IMR-90 (cell line): Measurements from ENCODE around the gene ERH. TPM values are rescaled to one million over a fixed set of nuclear protein-coding genes. Genes with fewer than 3 reads are reported as not detected.

Experiments
- ATAC-seq: fragments of 200-7000 bp; cut with Tn5 transposase; 2 replicates; pipeline ENCODE4 v1.9.1; 2020; ENCODE audit warnings: low read depth, mild to moderate bottlenecking, moderate library complexity
- BruUV-seq: library from RNA; stranded (reverse); fragments of 400-500 nt; replicated peaks from 2 replicates; lab custom pipeline; 2021; lab: Mats Ljungman, UMichigan
- CTCF ChIA-PET: fragments of 300-600 bp; formaldehyde crosslinking; extraction: SDS; loops from one replicate; lab custom pipeline; 2021; ENCODE audit warnings: antibody characterized with exemption; lab: Yijun Ruan, JAX
- POLR2A ChIA-PET: fragments of 300-600 bp; sonication (Branson Sonifier 250); formaldehyde crosslinking; loops from one replicate; lab custom pipeline; 2022; ENCODE audit warnings: antibody characterized with exemption; ENCODE audit not compliant: unreplicated experiment; lab: Charles Lee
- DNase-seq: peaks from one replicate; pipeline ENCODE4 v3.0.0; 2013
- H2AFZ ChIP-seq: replicated peaks from 2 replicates; pipeline ENCODE3; 2013; ENCODE audit warnings: low read length, mild to moderate bottlenecking; ENCODE audit not compliant: poor library complexity
- H2AK5ac ChIP-seq: 2 replicates; pipeline ENCODE4 v1.6.1; 2013; ENCODE audit warnings: low read depth, low read length, inconsistent platforms
- H2AK9ac ChIP-seq: replicated peaks from 2 replicates; pipeline ENCODE3; 2013; ENCODE audit warnings: mild to moderate bottlenecking, low read depth, low read length, moderate library complexity; ENCODE audit not compliant: poor library complexity
- H2BK120ac ChIP-seq: 2 replicates; pipeline ENCODE4 v1.6.1; 2013; ENCODE audit warnings: low read depth, low read length, inconsistent platforms
- H2BK15ac ChIP-seq: 3 replicates; pipeline ENCODE4 v1.6.1; 2013; ENCODE audit warnings: low read depth, low read length, inconsistent platforms
- H2BK20ac ChIP-seq: 2 replicates; pipeline ENCODE4 v1.6.1; 2013; ENCODE audit warnings: low read depth, mild to moderate bottlenecking, inconsistent platforms, low read length, moderate library complexity
- H2BK5ac ChIP-seq: 2 replicates; pipeline ENCODE4 v1.6.1; 2013; ENCODE audit warnings: mild to moderate bottlenecking, low read depth, low read length, inconsistent platforms; ENCODE audit not compliant: poor library complexity, severe bottlenecking
- H3K14ac ChIP-seq: replicated peaks from 2 replicates; pipeline ENCODE4 v1.6.1; 2013; ENCODE audit warnings: low read depth, low read length, inconsistent platforms
- H3K18ac ChIP-seq: 2 replicates; pipeline ENCODE4 v1.6.1; 2013; ENCODE audit warnings: low read depth, low read length, control low read depth
- H3K23ac ChIP-seq: 2 replicates; pipeline ENCODE4 v1.6.1; 2013; ENCODE audit warnings: low read depth, low read length, inconsistent platforms
- H3K27ac ChIP-seq: 2 replicates; pipeline ENCODE4 v1.5.1; 2013; ENCODE audit warnings: mild to moderate bottlenecking, control low read depth, low read length; ENCODE audit not compliant: insufficient read depth
- H3K27me3 ChIP-seq: 2 replicates; pipeline ENCODE4 v1.6.1; 2013; ENCODE audit warnings: low read length; ENCODE audit not compliant: control insufficient read depth, insufficient read depth
- H3K36me3 ChIP-seq: 2 replicates; pipeline ENCODE4 v1.6.1; 2013; ENCODE audit warnings: low read length, mixed read lengths; ENCODE audit not compliant: control insufficient read depth, insufficient read depth
- H3K4ac ChIP-seq: 2 replicates; pipeline ENCODE4 v1.6.1; 2013; ENCODE audit warnings: low read depth, low read length, inconsistent platforms
- H3K4me1 ChIP-seq: 2 replicates; pipeline ENCODE4 v1.6.1; 2013; ENCODE audit warnings: low read length, mixed read lengths; ENCODE audit not compliant: control insufficient read depth, insufficient read depth
- H3K4me2 ChIP-seq: 2 replicates; pipeline ENCODE4 v1.6.1; 2013; ENCODE audit warnings: low read depth, mild to moderate bottlenecking, control low read depth, low read length, moderate library complexity
- H3K4me3 ChIP-seq: 2 replicates; pipeline ENCODE4 v1.5.1; 2013; ENCODE audit warnings: low read depth, mild to moderate bottlenecking, control low read depth, low read length, moderate library complexity; ENCODE audit not compliant: insufficient read depth
- H3K56ac ChIP-seq: 2 replicates; pipeline ENCODE4 v1.6.1; 2013; ENCODE audit warnings: low read length, inconsistent platforms; ENCODE audit not compliant: insufficient read depth; ENCODE audit errors: extremely low read depth
- H3K79me1 ChIP-seq, 2 experiments: 2 replicates each; pipeline ENCODE4 v1.6.1; 2013; ENCODE audit warnings: low read length in 2 of 2, inconsistent platforms in 1 of 2, low read depth in 1 of 2
- H3K9ac ChIP-seq: 2 replicates; pipeline ENCODE4 v1.6.1; 2013; ENCODE audit warnings: low read depth, low read length, control low read depth
- H3K9me1 ChIP-seq: 2 replicates; pipeline ENCODE4 v1.6.1; 2013; ENCODE audit warnings: low read length, inconsistent platforms; ENCODE audit not compliant: insufficient read depth
- H3K9me3 ChIP-seq: 2 replicates; pipeline ENCODE4 v1.6.1; 2013; ENCODE audit warnings: low read length; ENCODE audit not compliant: control insufficient read depth, insufficient read depth
- H4K20me1 ChIP-seq: 2 replicates; pipeline ENCODE4 v1.6.1; 2013; ENCODE audit warnings: low read length, inconsistent platforms; ENCODE audit not compliant: insufficient read depth
- H4K5ac ChIP-seq: 2 replicates; pipeline ENCODE4 v1.6.1; 2013; ENCODE audit warnings: mild to moderate bottlenecking, low read depth, low read length, control low read depth
- H4K8ac ChIP-seq, 2 experiments: 2 replicates each; pipeline ENCODE4 v1.6.1; 2013; ENCODE audit warnings: low read depth in 2 of 2, low read length in 2 of 2, control low read depth in 1 of 2, inconsistent platforms in 1 of 2
- H4K91ac ChIP-seq: 2 replicates; pipeline ENCODE4 v1.6.1; 2013; ENCODE audit warnings: low read depth, low read length, inconsistent platforms; ENCODE audit not compliant: insufficient read depth
- CHD1 ChIP-seq: IDR thresholded peaks from 2 replicates; pipeline ENCODE4 v1.6.1; 2012; ENCODE audit warnings: low read depth, low read length, improper control_type of control experiment
- RCOR1 ChIP-seq: IDR thresholded peaks from 2 replicates; pipeline ENCODE4 v1.6.1; 2012; ENCODE audit warnings: mild to moderate bottlenecking, low read length, improper control_type of control experiment; ENCODE audit not compliant: insufficient replicate concordance
- WGBS, 2 experiments: methylation state at CpG; one replicate each; pipeline versions ENCODE4 v1.1.5 to v1.1.7; 2013; ENCODE audit warnings: missing lambda C conversion rate in 2 of 2; ENCODE audit not compliant: insufficient read length in 1 of 2; ENCODE audit errors: extremely low coverage in 2 of 2; 5-methylcytosine and 5-hydroxymethylcytosine counted together
- dilution Hi-C: fragments of 300-500 bp; cut with HindIII; formaldehyde crosslinking; loops from one replicate; pipeline ENCODE4 v1.14.3; 2018; ENCODE audit warnings: low sequenced_read_pairs; ENCODE audit not compliant: unreplicated experiment
- in situ Hi-C: fragments of 300-500 bp; cut with MboI; formaldehyde crosslinking; loops from 3 replicates; pipeline ENCODE4 v1.14.3; 2019; ENCODE audit warnings: low sequenced_read_pairs, inconsistent platforms, mixed read lengths
- intact Hi-C: fragments of 100-400 bp; cut with micrococcal nuclease; formaldehyde crosslinking; loops from 2 replicates; pipeline ENCODE4 v1.10.0; 2022
- polyA plus RNA-seq, 3 experiments: library from polyadenylated mRNA; depleted of rRNA; stranded (reverse); fragments of >200 nt; gene quantifications; 2 replicates each; pipeline ENCODE4 v1.2.3, GENCODE V29; 2012; ENCODE audit warnings: low replicate concordance in 1 of 3
- total RNA-seq: library from RNA; depleted of rRNA; stranded (reverse); fragments of >200 nt; gene quantifications from 2 replicates; pipeline ENCODE4 v1.2.3, GENCODE V29; 2012

The ERH gene
- total and polyA plus RNA-seq, 2 of the 4 experiments (the other 2 are of a cell fraction) = 64.2 to 150 TPM

- Histone ChIP-seq H3K4me2 (no peak overlapping the region), H2AFZ (no peak overlapping the region), H4K20me1 (no peaks in the 10 kb centered on the region), H4K8ac (no peak overlapping the region), H3K9ac (no peak overlapping the region), H3K23ac (no peak overlapping the region), H2AK9ac (no peak overlapping the region), H2BK120ac (no peak overlapping the region), H3K27me3 (peaks cover 36% of the 10 kb centered on the region), H3K79me1 (no peaks in the 10 kb centered on the region), H3K9me1 (0 out of 2 replicates have a peak, but pooled peaks cover 3% of the 10 kb centered on the region), H2AK5ac (no peak overlapping the region), H3K27ac (no peak overlapping the region), H3K56ac (no peak overlapping the region), H3K4ac (no peak overlapping the region), H3K4me3 (no peak overlapping the region), H3K18ac (no peak overlapping the region), H3K36me3 (no peaks in the 10 kb centered on the region), H3K4me1 (no peaks in the 10 kb centered on the region), H4K5ac (no peak overlapping the region), H2BK5ac (no peak overlapping the region), H2BK20ac (no peak overlapping the region), H2BK15ac (no peak overlapping the region), H3K9me3 (no peaks in the 10 kb centered on the region), H4K91ac (no peak overlapping the region), H3K14ac (no peak overlapping the region)
- ChIA-PET CTCF (interaction anchor here (1.0 to 1.6 kb wide), 3 partner anchors 12 to 221 kb away, joined by 3 to 4 read pairs (median 3); no protein-coding TSS in a partner anchor), POLR2A (no interaction called here)
- BruUV-seq = no TSS peak
- in situ Hi-C loops (no loop called here), dilution Hi-C loops (no loop called here), intact Hi-C loops (no loop called here)
- no peak for TF ChIP-seq CHD1
- TF ChIP-seq RCOR1 = no peak
- no CpG with 5 or more reads among the region's 3 CpGs for WGBS, 2 experiments
- ATAC-seq (no peak), DNase-seq (no peak)
Measured at GRCh38 chr14:69344171-69344570, 53.9 kb downstream of the ERH start.
